Heart left ventricle (tissue), 13 donors: ENCODE measurements around the gene MLH3.

Experiments
- POLR2A ChIP-seq, 2 donors: fragments of 450-650 bp; IDR thresholded peaks; one replicate each; pipeline ENCODE4 v1.6.1; 2017; ENCODE audit warnings: antibody characterized with exemption in 2 of 2, mild to moderate bottlenecking in 2 of 2, moderate library complexity in 2 of 2
- TF ChIP-seq, protein P1 (sequence below), 12 donors: fragments of 200-600 bp; sonication (generic) in 4 of 12; IDR thresholded peaks; one replicate each; pipeline versions ENCODE4 v1.5.0 to v1.8.0; 2018 to 2022; ENCODE audit warnings: antibody characterized with exemption in 12 of 12, mild to moderate bottlenecking in 5 of 12
- donor health status: ischemic (EF 13 %, LVEDD 7.1; RV severe dilation, severe dysfunction).
- donor health status: DM: no; HTN: yes; CAD: no.
- donor health status: DM: no; HTN: no; CAD: no.
- donor health status: ischemic (EF 25% LVEDD 6.9; RV normal size, moderate dysfunction).
- donor health status: ischemic (EF 25% LVEDD 5.7; RV mildly dilated, moderate dysfunction).
- donor health status: ischemic (EF 35%, LVEDD 5.7; RV mildly dilated, moderate dysfunction).
- donor health status: nonischemic (EF 11% LVEDD 7.7; RV severe dilation, severe dysfunction).
- donor health status: DM: yes; HTN: yes; CAD: no.
- donor health status: PGD.
- donor health status: ischemic (EF 29% LVEDD 5.4; RV normal size, mild dysfunction).
- donor health status: nonischemic (EF 23%, LVEDD 6.1; RV moderate dilation, normal function).

DNA sequence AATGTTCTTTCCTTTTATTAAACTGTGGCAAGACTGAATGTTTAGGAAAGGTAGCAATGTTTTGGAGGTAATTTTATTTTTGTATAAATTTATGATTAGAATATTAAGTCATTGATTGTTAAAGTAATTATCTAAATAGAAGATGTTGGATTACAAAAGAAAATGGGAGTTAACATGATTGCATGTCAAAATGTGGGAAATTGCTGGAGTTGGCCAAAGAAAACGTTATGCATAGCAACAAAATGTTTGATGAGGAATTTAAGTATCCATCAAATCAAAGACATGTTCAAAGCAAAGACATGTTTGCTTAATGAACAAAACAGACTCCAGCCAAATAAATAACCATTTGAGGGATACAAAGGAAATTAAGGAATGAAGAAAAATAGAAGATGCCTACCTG, 3.2 kb upstream of the MLH3 start:
- TF ChIP-seq, protein P1, sequence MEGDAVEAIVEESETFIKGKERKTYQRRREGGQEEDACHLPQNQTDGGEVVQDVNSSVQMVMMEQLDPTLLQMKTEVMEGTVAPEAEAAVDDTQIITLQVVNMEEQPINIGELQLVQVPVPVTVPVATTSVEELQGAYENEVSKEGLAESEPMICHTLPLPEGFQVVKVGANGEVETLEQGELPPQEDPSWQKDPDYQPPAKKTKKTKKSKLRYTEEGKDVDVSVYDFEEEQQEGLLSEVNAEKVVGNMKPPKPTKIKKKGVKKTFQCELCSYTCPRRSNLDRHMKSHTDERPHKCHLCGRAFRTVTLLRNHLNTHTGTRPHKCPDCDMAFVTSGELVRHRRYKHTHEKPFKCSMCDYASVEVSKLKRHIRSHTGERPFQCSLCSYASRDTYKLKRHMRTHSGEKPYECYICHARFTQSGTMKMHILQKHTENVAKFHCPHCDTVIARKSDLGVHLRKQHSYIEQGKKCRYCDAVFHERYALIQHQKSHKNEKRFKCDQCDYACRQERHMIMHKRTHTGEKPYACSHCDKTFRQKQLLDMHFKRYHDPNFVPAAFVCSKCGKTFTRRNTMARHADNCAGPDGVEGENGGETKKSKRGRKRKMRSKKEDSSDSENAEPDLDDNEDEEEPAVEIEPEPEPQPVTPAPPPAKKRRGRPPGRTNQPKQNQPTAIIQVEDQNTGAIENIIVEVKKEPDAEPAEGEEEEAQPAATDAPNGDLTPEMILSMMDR (IDR thresholded peaks at IDR 0.05), result no peak
- TF ChIP-seq POLR2A (IDR thresholded peaks at IDR 0.05), result no peak
